Vagina (tissue), 2 donors: Measurements from ENCODE around the gene TMEM134. TPM values are rescaled to one million over a fixed set of nuclear protein-coding genes. Genes with fewer than 3 reads are reported as not detected.
A peak's percentile ranks its signal among the peaks of the same experiment; 100 is the strongest.

Experiments used
- DNase-seq, 2 donors: peaks; one replicate each; pipeline ENCODE4 v3.0.0-alpha.2; 2017; ENCODE audit errors: extremely low spot score in 2 of 2
- H3K27ac ChIP-seq: fragments of 200-600 bp; sonication (generic); one replicate; pipeline ENCODE4 v1.5.1; 2019
- H3K27me3 ChIP-seq: fragments of 200-600 bp; sonication (generic); one replicate; pipeline ENCODE4 v1.5.1; 2019
- H3K36me3 ChIP-seq, 2 donors: fragments of 200-600 bp; sonication (generic); one replicate each; pipeline ENCODE4 v1.5.1; 2017 to 2019
- H3K4me1 ChIP-seq: fragments of 200-600 bp; sonication (generic); one replicate; pipeline ENCODE4 v1.5.1; 2019
- H3K4me3 ChIP-seq, 2 donors: fragments of 200-600 bp; sonication (generic); 1 replicate in 1 of 2; 2 replicates in 1 of 2; pipeline ENCODE4 v1.5.1; 2016 to 2019
- H3K9me3 ChIP-seq: fragments of 200-600 bp; sonication (generic); one replicate; pipeline ENCODE4 v1.5.1; 2019
- CTCF ChIP-seq, 3 experiments: fragments of 450-650 bp in 2 of 3; fragments of 200-600 bp in 1 of 3; sonication (generic) in 1 of 3; IDR thresholded peaks; one replicate each; pipeline ENCODE4 v1.5.1; 2017 to 2019; ENCODE audit warnings: antibody characterized with exemption in 3 of 3, mild to moderate bottlenecking in 2 of 3, moderate library complexity in 2 of 3
- POLR2A ChIP-seq, 2 donors: fragments of 450-650 bp; IDR thresholded peaks; one replicate each; pipeline ENCODE4 v1.6.1; 2017; ENCODE audit warnings: antibody characterized with exemption in 2 of 2, mild to moderate bottlenecking in 2 of 2, moderate library complexity in 2 of 2
- POLR2AphosphoS5 ChIP-seq, 2 donors: sonication (generic); formaldehyde crosslinking; IDR thresholded peaks; one replicate each; pipeline ENCODE4 v1.9.0; 2017; ENCODE audit warnings: antibody characterized with exemption in 2 of 2, mild to moderate bottlenecking in 2 of 2, low read depth in 1 of 2; ENCODE audit not compliant: insufficient read depth in 1 of 2
- intact Hi-C: fragments of 100-400 bp; cut with DNase I; formaldehyde crosslinking; loops from one replicate; pipeline ENCODE4 v1.15.1; 2023
- total RNA-seq: library from RNA; depleted of rRNA; stranded (reverse); fragments of >200 nt; gene quantifications from one replicate; pipeline ENCODE4 v1.2.3, GENCODE V29; 2016

TMEM134 gene
- total RNA-seq, 1 donor from 2014 or later = 88.6 TPM

GRCh38 chr11:67439321-67440228 is 29.5 kb downstream of the TMEM134 start:
- no peaks in the 10 kb centered on the region for H3K27me3 ChIP-seq
- DNase-seq = no peak
- H3K9me3 ChIP-seq = no peaks in the 10 kb centered on the region
- peaks cover 0 to 44% of the 10 kb centered on the region in 2 donors for H3K36me3 ChIP-seq
- intact Hi-C loops = no loop called here
- H3K4me1 ChIP-seq = peaks cover 62% of the 10 kb centered on the region
- H3K4me3 ChIP-seq = no peak overlapping the region
- TF ChIP-seq CTCF (IDR thresholded peaks at IDR 0.05) = no peak
- peak in 1 of 2 donors; percentile 15 for TF ChIP-seq POLR2AphosphoS5 (IDR thresholded peaks at IDR 0.05; ENCODE audit: insufficient read depth in 1 of 2, low read depth in 1 of 2)
- no peak for TF ChIP-seq POLR2A (IDR thresholded peaks at IDR 0.05)
- H3K27ac ChIP-seq = peak overlapping the region; percentile 4

- peaks cover 0 to 57% of the 10 kb centered on the region in 2 donors for H3K36me3 ChIP-seq
- H3K9me3 ChIP-seq = no peaks in the 10 kb centered on the region
- H3K27me3 ChIP-seq = no peaks in the 10 kb centered on the region
- no peak for DNase-seq
- intact Hi-C loops = no loop called here
- H3K27ac ChIP-seq = peak overlapping the region; percentile 4
- H3K4me1 ChIP-seq = peaks cover 54% of the 10 kb centered on the region
- peak overlapping the region; percentile 22 to 32 for H3K4me3 ChIP-seq
- TF ChIP-seq CTCF (IDR thresholded peaks at IDR 0.05) (no peak), POLR2AphosphoS5 (IDR thresholded peaks at IDR 0.05; ENCODE audit: insufficient read depth in 1 of 2, low read depth in 1 of 2) (no peak), POLR2A (IDR thresholded peaks at IDR 0.05) (no peak)
Observed at GRCh38 chr11:67438158-67438902, 30.7 kb downstream of the TMEM134 start.

GRCh38 chr11:67437809-67438157 is 31.3 kb downstream of the TMEM134 start:
- Histone ChIP-seq H3K4me1 (peaks cover 51% of the 10 kb centered on the region), H3K27me3 (no peaks in the 10 kb centered on the region), H3K27ac (no peak overlapping the region), H3K4me3 (peak overlapping the region; percentile 22 to 32), H3K9me3 (no peaks in the 10 kb centered on the region), H3K36me3 (peaks cover 0 to 62% of the 10 kb centered on the region in 2 donors)
- no peak for TF ChIP-seq CTCF (IDR thresholded peaks at IDR 0.05)
- no peak for TF ChIP-seq POLR2A (IDR thresholded peaks at IDR 0.05)
- no peak for TF ChIP-seq POLR2AphosphoS5 (IDR thresholded peaks at IDR 0.05; ENCODE audit: insufficient read depth in 1 of 2, low read depth in 1 of 2)
- DNase-seq = no peak
- intact Hi-C loops = no loop called here

- no peak for TF ChIP-seq POLR2AphosphoS5 (IDR thresholded peaks at IDR 0.05; ENCODE audit: insufficient read depth in 1 of 2, low read depth in 1 of 2)
- no peak for TF ChIP-seq CTCF (IDR thresholded peaks at IDR 0.05)
- TF ChIP-seq POLR2A (IDR thresholded peaks at IDR 0.05) = no peak
- H3K36me3 ChIP-seq = peaks cover 0 to 67% of the 10 kb centered on the region in 2 donors
- no peaks in the 10 kb centered on the region for H3K27me3 ChIP-seq
- no peak for DNase-seq
- H3K4me3 ChIP-seq = peak within 1 kb of the TSS; percentile 22 to 32
- no peak within 1 kb of the TSS for H3K27ac ChIP-seq
- peaks cover 46% of the 10 kb centered on the region for H3K4me1 ChIP-seq
- intact Hi-C loops = no loop called here
- H3K9me3 ChIP-seq = no peaks in the 10 kb centered on the region
Observed at GRCh38 chr11:67437082-67437808, 31.8 kb downstream of the TMEM134 start, which contains the start of gene PTPRCAP. PTPRCAP (minus strand) TSS chr11:67437682; CDS start chr11:67437619, 63 bp downstream.
